Lung (tissue), 12 donors: ENCODE data around the gene RPL5. TPM values are rescaled to one million over a fixed set of nuclear protein-coding genes. Genes with fewer than 3 reads are reported as not detected.

Source experiments
- ATAC-seq: fragments of 200-7000 bp; cut with Tn5 transposase; one replicate; pipeline ENCODE4 v1.9.1; 2020; ENCODE audit warnings: moderate number of reproducible peaks; ENCODE audit not compliant: insufficient read depth, low FRiP score
- DNase-seq, 3 donors: peaks; one replicate each; pipeline ENCODE4 v3.0.0-alpha.2; 2013 to 2017
- H3K27ac ChIP-seq, 2 donors: one replicate each; pipeline ENCODE4 v1.5.1; 2013; ENCODE audit warnings: mild to moderate bottlenecking in 2 of 2, moderate library complexity in 2 of 2, control low read depth in 1 of 2, inconsistent platforms in 1 of 2, low read depth in 1 of 2, low read length in 1 of 2
- H3K27me3 ChIP-seq, 3 donors: one replicate each; pipeline ENCODE4 v1.5.1; 2013; ENCODE audit warnings: low read length in 2 of 3; ENCODE audit not compliant: control insufficient read depth in 3 of 3, insufficient read depth in 3 of 3
- H3K36me3 ChIP-seq, 4 donors: one replicate each; pipeline ENCODE4 v1.5.1; 2013; ENCODE audit warnings: low read length in 4 of 4, mild to moderate bottlenecking in 1 of 4, moderate library complexity in 1 of 4; ENCODE audit not compliant: control insufficient read depth in 4 of 4, insufficient read depth in 4 of 4
- H3K4me1 ChIP-seq, 5 donors: one replicate each; pipeline ENCODE4 v1.5.1; 2013; ENCODE audit warnings: low read length in 5 of 5, mild to moderate bottlenecking in 2 of 5, moderate library complexity in 1 of 5; ENCODE audit not compliant: control insufficient read depth in 5 of 5, insufficient read depth in 5 of 5
- H3K4me3 ChIP-seq: one replicate; pipeline ENCODE4 v1.5.1; 2013; ENCODE audit warnings: mild to moderate bottlenecking, control low read depth, moderate library complexity
- H3K9ac ChIP-seq, 2 donors: one replicate each; pipeline ENCODE4 v1.5.1; 2013; ENCODE audit warnings: low read length in 2 of 2, control low read depth in 1 of 2; ENCODE audit not compliant: insufficient read depth in 1 of 2
- H3K9me3 ChIP-seq, 4 donors: one replicate each; pipeline ENCODE4 v1.5.1; 2013; ENCODE audit warnings: low read length in 3 of 4, mild to moderate bottlenecking in 1 of 4, moderate library complexity in 1 of 4; ENCODE audit not compliant: control insufficient read depth in 4 of 4, insufficient read depth in 3 of 4
- WGBS, 2 donors: extraction: QIAGEN DNeasy Blood & Tissue Kit; methylation state at CpG; one replicate each; pipeline ENCODE4 v1.1.7; 2013; 5-methylcytosine and 5-hydroxymethylcytosine counted together
- polyA plus RNA-seq, 2 donors: library from polyadenylated mRNA; stranded (reverse); fragments of 200-250 nt; gene quantifications; one replicate each; pipeline ENCODE4 v1.2.1, GENCODE V29; 2013
- total RNA-seq, 2 donors: library from RNA; depleted of rRNA in 1 of 2; stranded (reverse); fragments of >200 nt in 1 of 2; gene quantifications; one replicate each; pipeline ENCODE4 v1.2.1, GENCODE V29; 2014 to 2021
- TF ChIP-seq, protein P1 (sequence below): IDR thresholded peaks from 2 replicates; pipeline ENCODE4 v1.5.1; 2012; ENCODE audit warnings: mild to moderate bottlenecking; ENCODE audit errors: control extremely low read depth, extremely low read depth
- donor health status: control.
- donor health status: control.
- donor health status: Bipolar disorder and iron deficiency.
- donor health status: healthy.
- donor health status: DM: yes; HTN: yes; CAD: no.

RPL5 gene
- total and polyA plus RNA-seq, 4 donors = 669 to 2,312 (median 1,354) TPM

DNA sequence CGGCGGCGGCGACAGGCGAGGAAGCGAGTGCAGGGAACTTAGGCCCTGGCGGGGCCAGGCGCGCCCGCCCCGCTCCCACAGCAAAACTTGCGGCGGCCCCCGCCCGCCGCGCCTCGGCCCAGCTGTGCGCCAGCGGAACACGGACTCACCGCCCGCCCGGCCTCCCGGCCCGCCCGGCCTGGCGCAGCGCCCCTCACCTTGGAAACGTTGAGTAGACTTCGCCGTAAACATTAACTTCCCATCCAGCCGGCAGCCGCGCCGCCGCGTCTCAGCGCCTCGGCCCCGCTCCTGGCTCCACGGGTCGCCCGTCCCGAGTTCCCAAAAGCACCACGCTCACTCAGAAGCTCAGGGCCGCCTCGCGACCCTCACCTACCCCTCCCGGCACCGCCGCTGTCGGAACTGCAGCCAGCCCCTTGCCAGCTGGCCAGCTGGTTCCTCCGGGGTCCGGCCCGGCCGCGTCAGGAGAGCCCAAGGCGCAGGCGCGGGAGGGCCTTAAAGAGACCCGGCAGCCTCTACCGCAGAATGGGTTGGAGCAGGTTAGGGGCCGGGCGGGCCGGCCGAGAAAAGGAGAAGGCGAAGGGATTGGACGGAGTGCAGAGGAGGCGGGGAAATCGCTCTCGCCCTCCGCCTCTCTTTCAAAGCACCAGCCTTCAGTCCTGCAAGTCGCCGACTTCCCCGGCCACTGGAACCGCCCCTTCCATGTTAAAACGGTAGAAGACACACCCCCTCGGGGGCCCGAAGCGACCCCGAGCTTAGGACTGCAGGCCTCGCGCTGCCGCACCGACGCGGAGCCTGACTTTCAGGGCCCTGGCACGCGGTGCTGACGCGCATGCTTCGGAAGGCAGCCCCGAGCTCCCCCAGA is 47.0 kb upstream of the RPL5 start, which contains the start of gene EVI5:
Gene EVI5, minus strand, starts transcription at position 470 of the 862 bp plus-strand sequence. CDS start 48,562 bp downstream, outside the sequence.
- H3K4me1 ChIP-seq = peaks cover 0 to 9% (median 2%) of the 10 kb centered on the region in 5 donors
- ATAC-seq = peak; percentile 99
- TF ChIP-seq, protein P1, sequence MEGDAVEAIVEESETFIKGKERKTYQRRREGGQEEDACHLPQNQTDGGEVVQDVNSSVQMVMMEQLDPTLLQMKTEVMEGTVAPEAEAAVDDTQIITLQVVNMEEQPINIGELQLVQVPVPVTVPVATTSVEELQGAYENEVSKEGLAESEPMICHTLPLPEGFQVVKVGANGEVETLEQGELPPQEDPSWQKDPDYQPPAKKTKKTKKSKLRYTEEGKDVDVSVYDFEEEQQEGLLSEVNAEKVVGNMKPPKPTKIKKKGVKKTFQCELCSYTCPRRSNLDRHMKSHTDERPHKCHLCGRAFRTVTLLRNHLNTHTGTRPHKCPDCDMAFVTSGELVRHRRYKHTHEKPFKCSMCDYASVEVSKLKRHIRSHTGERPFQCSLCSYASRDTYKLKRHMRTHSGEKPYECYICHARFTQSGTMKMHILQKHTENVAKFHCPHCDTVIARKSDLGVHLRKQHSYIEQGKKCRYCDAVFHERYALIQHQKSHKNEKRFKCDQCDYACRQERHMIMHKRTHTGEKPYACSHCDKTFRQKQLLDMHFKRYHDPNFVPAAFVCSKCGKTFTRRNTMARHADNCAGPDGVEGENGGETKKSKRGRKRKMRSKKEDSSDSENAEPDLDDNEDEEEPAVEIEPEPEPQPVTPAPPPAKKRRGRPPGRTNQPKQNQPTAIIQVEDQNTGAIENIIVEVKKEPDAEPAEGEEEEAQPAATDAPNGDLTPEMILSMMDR = no peak
- H3K4me3 ChIP-seq = peak within 1 kb of the TSS; percentile 87
- H3K9me3 ChIP-seq = no peaks in the 10 kb centered on the region
- WGBS, 2 donors = 1% methylated on average over 92 to 94 of the region's 94 CpGs
- H3K27ac ChIP-seq = peak within 1 kb of the TSS; percentile 95 to 100
- no peaks in the 10 kb centered on the region for H3K27me3 ChIP-seq
- peak within 1 kb of the TSS; percentile 85 to 96 for H3K9ac ChIP-seq
- DNase-seq = peak; percentile 98
- peaks cover 0 to 4% (median under 1%) of the 10 kb centered on the region in 4 donors for H3K36me3 ChIP-seq

DNA sequence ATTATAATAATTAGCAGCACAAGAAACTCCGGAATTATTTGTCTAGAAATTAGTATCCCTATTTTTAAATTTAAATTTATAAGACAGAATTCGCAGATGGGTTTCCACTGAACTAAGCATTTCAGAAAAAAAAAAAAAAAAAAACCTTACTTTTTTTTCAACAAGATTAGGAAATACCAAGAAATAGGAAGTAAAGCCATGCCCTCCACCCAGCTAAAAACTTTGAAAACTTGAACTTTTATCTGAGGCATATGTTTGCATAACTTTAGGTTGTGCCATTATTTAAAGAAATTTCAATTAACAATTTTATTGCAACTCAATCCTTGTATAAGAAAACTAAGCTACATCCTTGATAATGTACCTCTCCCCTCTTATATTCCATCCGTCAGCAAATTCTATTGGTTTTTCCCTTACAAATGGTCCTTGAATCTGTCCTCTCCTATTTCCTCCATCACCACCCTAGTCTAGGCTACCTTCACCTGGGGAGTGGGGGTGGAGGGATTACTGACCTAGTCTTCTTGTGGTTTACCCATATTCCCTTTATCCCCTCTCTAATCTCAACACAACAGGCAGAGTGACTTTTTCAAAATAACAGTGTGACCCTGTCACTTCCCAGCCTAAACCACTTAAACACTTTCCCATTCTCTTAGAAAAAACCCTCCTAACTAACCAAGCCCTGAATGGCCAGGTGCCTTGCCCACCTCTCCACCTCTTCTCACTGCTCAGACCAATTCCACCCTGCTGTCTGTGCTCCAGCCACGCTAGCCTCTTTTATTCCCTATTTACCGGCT is 45.5 kb upstream of the RPL5 start:
- no peak overlapping the region for H3K27ac ChIP-seq
- no peak overlapping the region for H3K9ac ChIP-seq
- WGBS, 2 donors = 71 to 83% methylated on average over 5 of the region's 5 CpGs

DNA sequence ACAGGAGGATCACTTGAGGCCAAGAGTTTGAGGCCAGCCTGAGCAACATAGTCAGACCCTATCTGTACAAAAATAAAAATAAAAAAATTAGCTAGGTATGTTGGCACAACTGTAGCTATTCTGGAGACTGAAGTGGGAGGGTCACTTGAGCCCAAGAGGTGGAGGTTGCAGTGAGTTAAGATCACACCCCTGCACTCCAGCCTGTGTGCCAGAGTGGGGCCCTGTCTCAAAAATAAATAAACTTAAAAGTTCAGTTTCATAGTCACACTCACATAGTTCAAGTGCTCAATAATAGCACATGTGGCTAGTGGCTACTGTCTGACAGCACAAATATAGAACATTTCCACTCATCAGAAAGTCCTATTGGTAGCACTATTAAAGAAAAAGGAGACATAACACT is 41.8 kb upstream of the RPL5 start:
- DNase-seq (no peak), ATAC-seq (no peak)

More for the DNA sequence above, 45.5 kb upstream of the RPL5 start:
- TF ChIP-seq, protein P1 = no peak
- ATAC-seq = no peak
- peaks cover 0 to 9% (median 2%) of the 10 kb centered on the region in 5 donors for H3K4me1 ChIP-seq
- H3K4me3 ChIP-seq = no peak overlapping the region
- peaks cover 0 to 4% (median 0%) of the 10 kb centered on the region in 4 donors for H3K36me3 ChIP-seq
- no peaks in the 10 kb centered on the region for H3K9me3 ChIP-seq
- no peaks in the 10 kb centered on the region for H3K27me3 ChIP-seq
- DNase-seq = no peak

More for the DNA sequence above, 41.8 kb upstream of the RPL5 start:
- Histone ChIP-seq H3K27ac (no peak overlapping the region), H3K4me3 (no peak overlapping the region), H3K27me3 (peaks cover 0 to 8% (median 0%) of the 10 kb centered on the region in 3 donors), H3K9ac (no peak overlapping the region), H3K36me3 (no peaks in the 10 kb centered on the region), H3K4me1 (no peaks in the 10 kb centered on the region), H3K9me3 (peaks cover 0 to 4% (median 0%) of the 10 kb centered on the region in 4 donors)
- TF ChIP-seq, protein P1 = no peak
